ENCODE results near the gene FEM1B.
"Not testable (repeated sequence)": the region's sequence is repeated elsewhere in the genome, so short reads cannot be mapped to it uniquely, and the experiment has no call there.

FEM1B gene

GRCh38 chr15:68277603-68278344, at the start of gene FEM1B:
Gene FEM1B, plus strand, starts transcription at chr15:68277745. Its CDS starts 673 bp downstream, at chr15:68278418.
- peak; percentile 79 to 86 (median 82) for DNase-seq

- no peak for DNase-seq
These were observed 49.2 kb upstream of the FEM1B start for GRCh38 chr15:68228143-68228970.

- no peak for DNase-seq
These were observed 48.6 kb upstream of the FEM1B start for GRCh38 chr15:68228971-68229385.

- peak; percentile 59 to 81 (median 67) for DNase-seq
These were observed 48.0 kb upstream of the FEM1B start, which contains the start of gene CLN6 for GRCh38 chr15:68229386-68230156. Gene CLN6, minus strand, starts transcription at chr15:68229728. Its CDS starts 144 bp downstream, at chr15:68229584.

GRCh38 chr15:68230157-68231100, 47.1 kb upstream of the FEM1B start:
- DNase-seq, result no peak

- no peak for DNase-seq
These were observed 46.3 kb upstream of the FEM1B start for GRCh38 chr15:68231102-68231818.

- DNase-seq, result no peak
These were observed 45.1 kb upstream of the FEM1B start for GRCh38 chr15:68232449-68232848.

- no peak for DNase-seq
These were observed 44.6 kb upstream of the FEM1B start for GRCh38 chr15:68232937-68233336.

GRCh38 chr15:68234060-68234459, 43.5 kb upstream of the FEM1B start:
- DNase-seq, result no peak

- not testable (repeated sequence) for DNase-seq
These were observed 43.0 kb upstream of the FEM1B start for GRCh38 chr15:68234520-68234919.

GRCh38 chr15:68235022-68235421, 42.5 kb upstream of the FEM1B start:
- no peak for DNase-seq

- no peak for DNase-seq
These were observed 38.5 kb upstream of the FEM1B start for GRCh38 chr15:68239025-68239424.

- no peak for DNase-seq
These were observed 36.2 kb upstream of the FEM1B start for GRCh38 chr15:68241088-68241935.

GRCh38 chr15:68244235-68244634, 33.3 kb upstream of the FEM1B start:
- no peak for DNase-seq

- DNase-seq, result no peak
These were observed 28.4 kb upstream of the FEM1B start for GRCh38 chr15:68249058-68249713.

- DNase-seq, result peak in 2 of 4 experiments; percentile 4 to 5
These were observed 24.5 kb upstream of the FEM1B start for GRCh38 chr15:68252925-68253534.

- peak in 3 of 4 experiments; percentile 21 to 70 (median 23) for DNase-seq
These were observed 20.7 kb upstream of the FEM1B start for GRCh38 chr15:68256675-68257450.

- peak in 1 of 4 experiments; percentile 5 for DNase-seq
These were observed 18.9 kb upstream of the FEM1B start for GRCh38 chr15:68258692-68259091.

Measured in activated naive CD4-positive, alpha-beta T cell (primary cell).